IMR-90 (cell line): ENCODE data around the gene TNFAIP8L1.

ENCODE experiments used
- BHLHE40 ChIP-seq: fragments of 150-350 bp; IDR thresholded peaks from 2 replicates; pipeline ENCODE4 v1.6.1; 2016; ENCODE audit warnings: mild to moderate bottlenecking, low read depth, low read length
- CEBPB ChIP-seq: IDR thresholded peaks from 2 replicates; pipeline ENCODE4 v1.6.1; 2012; ENCODE audit warnings: low read depth, low read length, improper control_type of control experiment
- CHD1 ChIP-seq: IDR thresholded peaks from 2 replicates; pipeline ENCODE4 v1.6.1; 2012; ENCODE audit warnings: low read depth, low read length, improper control_type of control experiment
- CTCF ChIP-seq: conservative IDR thresholded peaks from 2 replicates; pipeline ENCODE4 v1.5.1; 2012; ENCODE audit warnings: mild to moderate bottlenecking, low read depth, low read length, improper control_type of control experiment
- MAFK ChIP-seq: IDR thresholded peaks from 2 replicates; pipeline ENCODE4 v1.6.1; 2012; ENCODE audit warnings: low read depth, low read length, improper control_type of control experiment
- MAZ ChIP-seq: IDR thresholded peaks from 2 replicates; pipeline ENCODE4 v1.6.1; 2012; ENCODE audit warnings: low read depth, mild to moderate bottlenecking, low read length, improper control_type of control experiment, moderate library complexity, borderline replicate concordance
- MXI1 ChIP-seq: IDR thresholded peaks from 2 replicates; pipeline ENCODE4 v1.6.1; 2012; ENCODE audit warnings: low read depth, mild to moderate bottlenecking, low read length, moderate library complexity, borderline replicate concordance
- NFE2L2 ChIP-seq: fragments of 150-350 bp; IDR thresholded peaks from 2 replicates; pipeline ENCODE4 v1.6.1; 2016; ENCODE audit warnings: low read depth, mild to moderate bottlenecking, low read length
- POLR2A ChIP-seq: IDR thresholded peaks from 2 replicates; pipeline ENCODE4 v1.6.1; 2012; ENCODE audit warnings: mild to moderate bottlenecking, low read depth, low read length
- RAD21 ChIP-seq: IDR thresholded peaks from 2 replicates; pipeline ENCODE4 v1.6.1; 2012; ENCODE audit warnings: low read length, improper control_type of control experiment
- RCOR1 ChIP-seq: IDR thresholded peaks from 2 replicates; pipeline ENCODE4 v1.6.1; 2012; ENCODE audit warnings: mild to moderate bottlenecking, low read length, improper control_type of control experiment; ENCODE audit not compliant: insufficient replicate concordance
- RFX5 ChIP-seq: IDR thresholded peaks from 2 replicates; pipeline ENCODE4 v1.8.0; 2012; ENCODE audit warnings: low read depth, mild to moderate bottlenecking, low read length, moderate library complexity
- USF2 ChIP-seq: fragments of 150-350 bp; IDR thresholded peaks from 2 replicates; pipeline ENCODE4 v1.6.1; 2017; ENCODE audit warnings: mild to moderate bottlenecking, antibody characterized with exemption, low read length, low read depth
- TF ChIP-seq, protein P1 (sequence below): fragments of 150-350 bp; IDR thresholded peaks from 2 replicates; pipeline ENCODE4 v1.6.1; 2016; ENCODE audit warnings: low read depth, mild to moderate bottlenecking, low read length, moderate library complexity, borderline replicate concordance

DNA sequence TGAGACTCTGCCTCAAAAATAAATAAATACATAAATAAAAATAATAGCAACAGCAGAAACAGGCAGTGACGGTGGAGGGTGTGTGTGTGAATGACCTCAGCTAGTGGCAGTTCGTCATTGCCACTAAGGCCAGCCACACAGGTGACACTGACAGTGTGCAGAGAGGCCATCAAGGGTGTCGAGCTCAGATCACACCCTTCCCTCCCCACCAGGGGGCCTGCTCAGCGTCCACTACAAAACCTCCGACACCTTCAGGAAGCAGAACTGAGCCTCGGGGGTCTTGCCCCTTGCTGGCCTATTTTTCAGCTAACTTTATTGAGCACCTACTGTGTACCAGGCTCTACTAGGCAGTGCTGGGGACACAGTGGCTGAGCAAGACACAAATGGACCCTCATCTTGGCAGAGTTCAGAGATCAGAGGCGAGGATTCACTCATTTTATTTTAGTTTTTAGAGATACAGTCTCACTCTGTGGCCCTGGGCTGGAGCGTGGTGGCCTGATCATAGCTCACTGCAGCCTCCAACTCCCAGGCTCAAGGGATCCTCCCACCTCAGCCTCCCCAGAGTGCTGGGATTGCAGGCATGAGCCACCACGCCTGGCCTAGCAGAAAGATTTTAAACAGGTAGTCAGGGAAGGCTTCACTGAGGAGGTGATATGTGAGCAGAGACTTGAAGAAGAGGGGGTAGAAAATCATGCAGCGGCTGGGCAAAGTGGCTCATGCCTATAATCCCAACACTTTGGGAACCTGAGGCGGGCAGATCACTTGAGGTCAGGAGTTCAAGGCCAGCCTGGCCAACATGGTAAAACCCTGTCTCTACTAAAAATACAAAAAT lies 49.5 kb upstream of the TNFAIP8L1 start:
- TF ChIP-seq CTCF = 0 out of 2 replicates have a peak, but pooled peaks have one; percentile 23
- no peak for TF ChIP-seq MAZ
- no peak for TF ChIP-seq RFX5
- TF ChIP-seq POLR2A = no peak
- no peak for TF ChIP-seq CEBPB
- no peak for TF ChIP-seq RCOR1
- TF ChIP-seq BHLHE40 = no peak
- no peak for TF ChIP-seq CHD1
- no peak for TF ChIP-seq USF2
- peak; percentile 17; the same call in 1 of the 2 replicates for TF ChIP-seq RAD21
- TF ChIP-seq MAFK = no peak
- no peak for TF ChIP-seq MXI1
- no peak for TF ChIP-seq NFE2L2
- TF ChIP-seq, protein P1, sequence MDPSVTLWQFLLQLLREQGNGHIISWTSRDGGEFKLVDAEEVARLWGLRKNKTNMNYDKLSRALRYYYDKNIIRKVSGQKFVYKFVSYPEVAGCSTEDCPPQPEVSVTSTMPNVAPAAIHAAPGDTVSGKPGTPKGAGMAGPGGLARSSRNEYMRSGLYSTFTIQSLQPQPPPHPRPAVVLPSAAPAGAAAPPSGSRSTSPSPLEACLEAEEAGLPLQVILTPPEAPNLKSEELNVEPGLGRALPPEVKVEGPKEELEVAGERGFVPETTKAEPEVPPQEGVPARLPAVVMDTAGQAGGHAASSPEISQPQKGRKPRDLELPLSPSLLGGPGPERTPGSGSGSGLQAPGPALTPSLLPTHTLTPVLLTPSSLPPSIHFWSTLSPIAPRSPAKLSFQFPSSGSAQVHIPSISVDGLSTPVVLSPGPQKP = no peak
